ENCODE data around the gene RABL2A. TPM values are rescaled to one million over a fixed set of nuclear protein-coding genes. Genes with fewer than 3 reads are reported as not detected.
"Not testable (repeated sequence)": the region's sequence is repeated elsewhere in the genome, so short reads cannot be mapped to it uniquely, and the experiment has no call there.

Gene RABL2A
- total RNA-seq, 1 donor from 2014 or later: 23.5 TPM

DNA sequence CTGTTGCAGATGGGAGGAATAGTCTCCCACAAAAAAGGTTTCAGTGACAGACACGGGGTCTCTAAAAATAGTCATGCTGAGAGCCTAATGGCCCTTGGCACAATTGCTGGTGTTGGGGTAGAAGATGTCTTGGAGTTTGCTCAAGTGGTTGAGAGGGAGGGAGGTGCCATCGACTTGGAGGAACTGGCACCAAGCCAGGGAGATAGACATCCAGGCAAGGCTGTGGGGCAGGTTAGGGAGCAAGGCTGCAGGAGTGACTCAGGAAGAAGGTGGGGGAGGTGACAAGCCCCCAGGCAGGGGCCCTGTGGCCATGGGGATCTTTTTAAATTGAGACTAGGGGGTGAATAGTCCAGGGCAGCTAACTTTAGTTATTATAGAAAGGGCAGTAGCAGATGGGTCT is 27.9 kb upstream of the RABL2A start:
- H3K4me3 Mint-ChIP-seq; H3K4me1 Mint-ChIP-seq; DNase-seq; H3K36me3 Mint-ChIP-seq (ENCODE audit: low read depth); intact Hi-C loops (cut with micrococcal nuclease); H3K27me3 Mint-ChIP-seq; H3K27ac Mint-ChIP-seq; H3K9me3 Mint-ChIP-seq: not testable (repeated sequence)

DNA sequence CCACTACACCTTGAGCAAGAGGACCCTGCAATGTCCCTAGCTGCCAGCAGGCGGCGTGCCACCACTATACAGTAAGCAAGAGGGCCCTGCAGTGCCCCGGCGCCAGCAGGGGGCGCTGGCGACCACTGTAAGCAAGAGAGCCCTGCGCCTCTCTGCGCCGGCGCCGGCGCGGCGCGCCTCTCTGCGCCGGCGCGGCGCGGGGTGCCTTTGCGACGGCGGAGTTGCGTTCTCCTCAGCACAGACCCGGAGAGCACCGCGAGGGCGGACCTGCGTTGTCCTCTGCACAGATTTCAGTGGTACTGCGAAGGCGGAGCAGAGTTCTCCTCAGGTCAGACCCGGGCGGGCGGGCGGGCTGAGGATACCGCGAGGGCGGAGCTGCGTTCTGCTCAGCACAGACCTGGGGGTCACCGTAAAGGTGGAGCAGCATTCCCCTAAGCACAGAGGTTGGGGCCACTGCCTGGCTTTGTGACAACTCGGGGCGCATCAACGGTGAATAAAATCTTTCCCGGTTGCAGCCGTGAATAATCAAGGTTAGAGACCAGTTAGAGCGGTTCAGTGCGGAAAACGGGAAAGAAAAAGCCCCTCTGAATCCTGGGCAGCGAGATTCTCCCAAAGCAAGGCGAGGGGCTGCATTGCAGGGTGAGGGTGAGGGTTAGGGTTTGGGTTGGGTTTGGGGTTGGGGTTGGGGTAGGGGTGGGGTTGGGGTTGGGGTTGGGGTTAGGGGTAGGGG is 24.9 kb upstream of the RABL2A start:
- not testable (repeated sequence) for H3K4me1 Mint-ChIP-seq; H3K27me3 Mint-ChIP-seq; H3K9me3 Mint-ChIP-seq; H3K36me3 Mint-ChIP-seq (ENCODE audit: low read depth)
- DNase-seq: peak; percentile 89
- Mint-ChIP-seq H3K4me3 (peak overlapping the region; percentile 30), H3K27ac (peak overlapping the region; percentile 51)
- intact Hi-C loops (cut with micrococcal nuclease): loop anchor here (5.0 kb wide), 1 partner anchor 155 kb away; the partner anchor contains the start of gene SLC35F5

DNA sequence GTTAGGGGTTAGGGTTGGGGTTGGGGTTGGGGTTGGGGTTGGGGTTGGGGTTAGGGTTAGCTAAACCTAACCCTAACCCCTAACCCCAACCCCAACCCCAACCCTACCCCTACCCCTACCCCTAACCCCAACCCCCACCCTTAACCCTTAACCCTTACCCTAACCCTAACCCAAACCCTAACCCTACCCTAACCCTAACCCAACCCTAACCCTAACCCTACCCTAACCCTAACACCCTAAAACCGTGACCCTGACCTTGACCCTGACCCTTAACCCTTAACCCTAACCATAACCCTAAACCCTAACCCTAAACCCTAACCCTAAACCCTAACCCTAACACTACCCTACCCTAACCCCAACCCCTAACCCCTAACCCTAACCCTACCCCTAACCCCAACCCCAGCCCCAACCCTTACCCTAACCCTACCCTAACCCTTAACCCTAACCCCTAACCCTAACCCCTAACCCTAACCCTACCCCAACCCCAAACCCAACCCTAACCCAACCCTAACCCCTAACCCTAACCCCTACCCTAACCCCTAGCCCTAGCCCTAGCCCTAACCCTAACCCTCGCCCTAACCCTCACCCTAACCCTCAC is 24.1 kb upstream of the RABL2A start:
- Mint-ChIP-seq H3K4me1 (peaks cover 5% of the 10 kb centered on the region), H3K27me3 (no peaks in the 10 kb centered on the region), H3K4me3 (peak overlapping the region; percentile 90), H3K36me3 (ENCODE audit: low read depth) (no peaks in the 10 kb centered on the region), H3K27ac (peak overlapping the region; percentile 86), H3K9me3 (no peaks in the 10 kb centered on the region)
- no peak for DNase-seq
- intact Hi-C loops (cut with micrococcal nuclease): loop anchor here (5.0 kb wide), 1 partner anchor 154 kb away; the partner anchor contains the start of gene SLC35F5

GRCh38 chr2:113603467-113604084 is 23.5 kb upstream of the RABL2A start:
- intact Hi-C loops (cut with micrococcal nuclease): loop anchor here (5.0 kb wide), 1 partner anchor 154 kb away; the partner anchor contains the start of gene SLC35F5
- H3K27me3 Mint-ChIP-seq; H3K36me3 Mint-ChIP-seq (ENCODE audit: low read depth); H3K9me3 Mint-ChIP-seq; H3K4me1 Mint-ChIP-seq: not testable (repeated sequence)
- peak overlapping the region; percentile 90 for H3K4me3 Mint-ChIP-seq
- DNase-seq: peak; percentile 93
- H3K27ac Mint-ChIP-seq: peak overlapping the region; percentile 93

DNA sequence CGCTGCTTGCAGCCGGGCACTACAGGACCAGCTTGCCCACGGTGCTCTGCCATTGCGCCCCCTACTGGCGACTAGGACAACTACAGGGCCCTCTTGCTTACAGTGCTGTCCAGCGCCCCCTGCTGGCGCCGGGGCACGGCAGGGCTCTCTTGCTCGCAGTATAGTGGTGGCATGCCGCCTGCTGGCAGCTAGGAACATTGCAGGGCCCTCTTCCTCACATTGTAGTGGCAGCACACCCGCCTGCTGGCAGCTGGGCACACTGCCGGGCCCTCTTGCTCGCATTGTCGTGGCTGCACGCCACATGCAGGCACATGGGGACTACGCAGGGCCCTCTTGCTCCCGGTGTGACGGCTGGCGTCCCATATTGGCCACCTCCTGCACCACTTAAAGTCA is 23.0 kb upstream of the RABL2A start:
- H3K27ac Mint-ChIP-seq: peak overlapping the region; percentile 93
- H3K9me3 Mint-ChIP-seq; H3K4me1 Mint-ChIP-seq; H3K36me3 Mint-ChIP-seq (ENCODE audit: low read depth); H3K27me3 Mint-ChIP-seq: not testable (repeated sequence)
- DNase-seq: peak; percentile 97
- peak overlapping the region; percentile 90 for H3K4me3 Mint-ChIP-seq
- intact Hi-C loops (cut with micrococcal nuclease): loop anchor here (5.0 kb wide), 1 partner anchor 153 kb away; the partner anchor contains the start of gene SLC35F5

DNA sequence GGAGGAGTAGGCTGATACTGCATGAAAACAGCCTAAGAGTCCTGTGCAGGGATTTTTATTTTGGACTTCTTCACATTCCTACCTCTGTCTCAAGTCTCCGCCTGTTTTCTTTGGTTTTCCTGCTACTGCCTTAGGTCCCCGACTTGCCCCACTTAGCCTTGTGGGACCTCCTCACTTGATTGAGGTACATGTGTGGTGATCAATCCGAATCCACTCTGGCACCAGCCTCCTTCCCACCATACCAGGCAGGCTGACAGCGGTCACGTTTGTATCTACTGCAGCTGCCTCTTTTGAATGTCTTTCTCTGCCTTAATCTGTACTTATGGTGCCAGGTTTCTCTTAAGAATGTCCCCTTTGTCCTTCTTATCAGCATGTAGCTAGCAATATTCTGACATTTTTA is 22.4 kb upstream of the RABL2A start:
- H3K27ac Mint-ChIP-seq; H3K36me3 Mint-ChIP-seq (ENCODE audit: low read depth); H3K4me1 Mint-ChIP-seq; H3K4me3 Mint-ChIP-seq; H3K27me3 Mint-ChIP-seq; H3K9me3 Mint-ChIP-seq: not testable (repeated sequence)
- intact Hi-C loops (cut with micrococcal nuclease): loop anchor here (5.0 kb wide), 1 partner anchor 153 kb away; the partner anchor contains the start of gene SLC35F5
- peak; percentile 40 for DNase-seq

GRCh38 chr2:113606036-113606435 is 21.0 kb upstream of the RABL2A start:
- H3K4me3 Mint-ChIP-seq; H3K27me3 Mint-ChIP-seq; H3K4me1 Mint-ChIP-seq; H3K9me3 Mint-ChIP-seq; H3K27ac Mint-ChIP-seq; intact Hi-C loops (cut with micrococcal nuclease); H3K36me3 Mint-ChIP-seq (ENCODE audit: low read depth): not testable (repeated sequence)
- peak; percentile 37 for DNase-seq

DNA sequence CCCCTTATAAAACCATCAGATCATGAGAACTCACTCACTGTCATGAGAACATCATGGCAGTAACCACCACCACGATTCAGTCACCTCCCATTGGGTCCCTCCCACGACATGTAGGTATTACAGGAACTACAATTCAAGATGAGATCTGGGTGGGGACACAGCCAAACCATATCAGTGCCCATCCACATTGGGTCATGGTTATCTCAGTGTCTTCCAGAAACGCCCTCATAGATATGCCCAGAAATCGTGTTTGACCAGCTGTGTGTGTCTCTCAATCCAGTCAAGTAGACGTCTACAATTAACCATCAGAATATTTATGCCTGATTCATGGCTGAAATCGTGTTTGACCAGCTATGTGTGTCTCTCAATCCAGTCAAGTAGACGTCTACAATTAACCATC is 17.2 kb upstream of the RABL2A start:
- H3K4me1 Mint-ChIP-seq; H3K36me3 Mint-ChIP-seq (ENCODE audit: low read depth); H3K9me3 Mint-ChIP-seq; H3K27me3 Mint-ChIP-seq; H3K27ac Mint-ChIP-seq; intact Hi-C loops (cut with micrococcal nuclease); H3K4me3 Mint-ChIP-seq; DNase-seq: not testable (repeated sequence)

DNA sequence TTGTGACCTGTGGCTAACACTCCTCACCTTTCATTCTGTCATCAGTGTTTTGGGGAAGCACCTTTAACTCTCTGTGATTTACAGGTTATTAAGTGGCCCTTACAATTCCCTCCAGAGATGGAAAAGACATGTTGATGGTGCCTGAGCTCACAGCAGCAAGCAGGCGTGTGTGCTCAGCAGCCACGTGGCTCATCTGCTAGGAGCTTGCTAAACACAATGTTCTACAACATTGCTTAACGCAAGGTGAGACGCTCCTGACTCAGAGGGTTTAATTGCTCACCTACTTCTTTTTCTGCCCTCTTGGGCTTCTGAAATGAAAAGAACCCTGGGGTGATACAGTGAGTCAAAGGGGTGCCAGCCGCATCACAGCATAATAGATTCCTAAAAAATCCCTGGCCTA is 6.1 kb upstream of the RABL2A start:
- H3K4me3 Mint-ChIP-seq; DNase-seq; H3K4me1 Mint-ChIP-seq; H3K27ac Mint-ChIP-seq; H3K36me3 Mint-ChIP-seq (ENCODE audit: low read depth); H3K27me3 Mint-ChIP-seq; intact Hi-C loops (cut with micrococcal nuclease); H3K9me3 Mint-ChIP-seq: not testable (repeated sequence)

DNA sequence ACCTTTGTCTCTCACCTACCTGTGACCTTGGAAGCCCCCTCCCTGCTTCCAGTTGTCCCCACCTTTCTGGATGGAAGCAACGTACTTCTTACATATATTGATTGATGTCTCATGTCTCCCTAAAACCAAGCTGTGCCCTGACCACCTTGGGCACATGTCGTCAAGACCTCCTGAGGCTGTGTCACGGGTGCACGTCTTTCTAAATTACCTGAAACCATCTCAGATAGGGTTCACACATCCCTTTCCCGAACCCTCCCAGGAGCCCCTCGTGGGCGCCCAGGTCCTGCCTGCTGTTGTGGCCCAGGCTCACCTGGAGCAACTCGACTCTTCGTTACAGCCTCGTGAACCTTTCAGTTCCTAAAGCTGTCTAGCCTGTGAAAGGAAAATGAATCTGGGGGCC is 1.2 kb upstream of the RABL2A start:
- H3K36me3 Mint-ChIP-seq (ENCODE audit: low read depth): peaks cover 11% of the 10 kb centered on the region
- H3K4me3 Mint-ChIP-seq; intact Hi-C loops (cut with micrococcal nuclease); H3K27ac Mint-ChIP-seq; H3K27me3 Mint-ChIP-seq; H3K9me3 Mint-ChIP-seq; H3K4me1 Mint-ChIP-seq: not testable (repeated sequence)
- peak; percentile 56 for DNase-seq

DNA sequence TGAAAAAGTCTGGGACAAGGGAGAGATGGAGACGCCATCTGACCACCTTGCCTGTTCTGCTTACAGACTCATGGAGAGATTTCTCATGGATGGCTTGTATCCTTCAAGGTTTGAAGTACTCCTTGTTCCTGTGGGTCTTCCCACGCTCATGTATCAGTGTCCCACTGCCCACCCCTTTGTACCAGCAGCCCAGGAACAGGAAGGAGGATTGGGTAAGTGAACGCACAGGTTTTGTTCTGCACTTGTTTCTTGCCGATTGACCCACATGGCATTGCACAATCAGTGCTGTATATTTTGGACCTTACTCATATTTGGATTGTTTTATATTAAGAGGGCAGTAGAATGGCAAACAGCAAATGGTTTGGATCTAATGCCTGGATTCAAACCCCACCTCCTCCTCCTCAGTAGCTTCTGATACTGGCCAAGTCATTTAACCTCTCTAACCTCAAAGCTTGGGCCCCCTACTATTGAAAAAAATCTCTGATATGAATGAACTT is 5.8 kb downstream of the RABL2A start:
- H3K9me3 Mint-ChIP-seq; intact Hi-C loops (cut with micrococcal nuclease); H3K4me3 Mint-ChIP-seq; DNase-seq; H3K4me1 Mint-ChIP-seq; H3K27ac Mint-ChIP-seq; H3K27me3 Mint-ChIP-seq: not testable (repeated sequence)
- peaks cover 11% of the 10 kb centered on the region for H3K36me3 Mint-ChIP-seq (ENCODE audit: low read depth)

DNA sequence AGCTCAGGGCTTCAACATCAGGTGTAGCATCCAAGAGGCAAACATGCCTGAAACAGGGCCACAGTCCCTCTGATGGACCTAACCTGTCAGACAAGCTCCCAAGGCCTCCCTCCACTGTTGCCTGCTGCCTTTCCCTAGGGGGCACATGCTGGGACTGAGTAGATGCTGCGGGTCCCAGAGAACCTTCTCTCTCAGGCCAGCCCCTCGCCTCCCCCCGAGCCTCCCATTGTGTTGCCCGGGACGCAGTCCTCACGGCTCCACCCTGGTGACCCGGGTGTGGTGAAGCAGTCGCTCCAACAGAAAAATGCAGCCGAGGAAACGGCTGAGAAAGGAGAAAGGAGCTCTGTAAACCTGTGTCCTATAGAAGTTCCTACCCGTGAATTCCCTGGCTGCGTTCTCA is 8.3 kb downstream of the RABL2A start:
- DNase-seq; H3K9me3 Mint-ChIP-seq; H3K4me3 Mint-ChIP-seq; H3K36me3 Mint-ChIP-seq (ENCODE audit: low read depth); H3K27me3 Mint-ChIP-seq; H3K4me1 Mint-ChIP-seq; H3K27ac Mint-ChIP-seq; intact Hi-C loops (cut with micrococcal nuclease): not testable (repeated sequence)

- H3K4me3 Mint-ChIP-seq; DNase-seq; H3K4me1 Mint-ChIP-seq; H3K27me3 Mint-ChIP-seq; intact Hi-C loops (cut with micrococcal nuclease); H3K9me3 Mint-ChIP-seq; H3K36me3 Mint-ChIP-seq (ENCODE audit: low read depth); H3K27ac Mint-ChIP-seq: not testable (repeated sequence)
Measured at GRCh38 chr2:113636226-113636625, 9.2 kb downstream of the RABL2A start.

DNA sequence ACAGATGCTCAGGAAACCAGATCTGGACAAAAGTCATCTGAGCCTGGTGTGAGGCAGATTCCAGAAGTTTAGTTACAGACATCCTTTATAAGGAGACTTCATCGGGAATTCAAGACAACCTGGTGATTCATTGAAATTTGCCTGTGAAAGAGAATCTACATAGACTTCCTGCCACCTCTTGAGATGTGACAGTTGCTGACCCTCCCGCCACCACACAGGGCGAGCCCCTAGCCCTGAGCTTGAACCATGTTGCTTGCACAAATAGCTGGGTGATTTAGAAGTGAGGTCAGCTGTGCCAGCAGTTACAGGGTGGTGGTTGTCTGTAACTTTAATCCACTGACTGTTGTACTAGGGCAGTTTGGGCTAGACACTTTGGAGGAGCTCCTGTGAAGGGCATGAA is 11.0 kb downstream of the RABL2A start:
- H3K4me1 Mint-ChIP-seq; H3K27ac Mint-ChIP-seq; DNase-seq; intact Hi-C loops (cut with micrococcal nuclease); H3K4me3 Mint-ChIP-seq; H3K9me3 Mint-ChIP-seq; H3K27me3 Mint-ChIP-seq; H3K36me3 Mint-ChIP-seq (ENCODE audit: low read depth): not testable (repeated sequence)
